Measurements from ENCODE around the gene CLVS2.
A peak's percentile ranks its signal among the peaks of the same experiment; 100 is the strongest.

Gene CLVS2, protein sequence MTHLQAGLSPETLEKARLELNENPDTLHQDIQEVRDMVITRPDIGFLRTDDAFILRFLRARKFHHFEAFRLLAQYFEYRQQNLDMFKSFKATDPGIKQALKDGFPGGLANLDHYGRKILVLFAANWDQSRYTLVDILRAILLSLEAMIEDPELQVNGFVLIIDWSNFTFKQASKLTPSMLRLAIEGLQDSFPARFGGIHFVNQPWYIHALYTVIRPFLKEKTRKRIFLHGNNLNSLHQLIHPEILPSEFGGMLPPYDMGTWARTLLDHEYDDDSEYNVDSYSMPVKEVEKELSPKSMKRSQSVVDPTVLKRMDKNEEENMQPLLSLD

DNA sequence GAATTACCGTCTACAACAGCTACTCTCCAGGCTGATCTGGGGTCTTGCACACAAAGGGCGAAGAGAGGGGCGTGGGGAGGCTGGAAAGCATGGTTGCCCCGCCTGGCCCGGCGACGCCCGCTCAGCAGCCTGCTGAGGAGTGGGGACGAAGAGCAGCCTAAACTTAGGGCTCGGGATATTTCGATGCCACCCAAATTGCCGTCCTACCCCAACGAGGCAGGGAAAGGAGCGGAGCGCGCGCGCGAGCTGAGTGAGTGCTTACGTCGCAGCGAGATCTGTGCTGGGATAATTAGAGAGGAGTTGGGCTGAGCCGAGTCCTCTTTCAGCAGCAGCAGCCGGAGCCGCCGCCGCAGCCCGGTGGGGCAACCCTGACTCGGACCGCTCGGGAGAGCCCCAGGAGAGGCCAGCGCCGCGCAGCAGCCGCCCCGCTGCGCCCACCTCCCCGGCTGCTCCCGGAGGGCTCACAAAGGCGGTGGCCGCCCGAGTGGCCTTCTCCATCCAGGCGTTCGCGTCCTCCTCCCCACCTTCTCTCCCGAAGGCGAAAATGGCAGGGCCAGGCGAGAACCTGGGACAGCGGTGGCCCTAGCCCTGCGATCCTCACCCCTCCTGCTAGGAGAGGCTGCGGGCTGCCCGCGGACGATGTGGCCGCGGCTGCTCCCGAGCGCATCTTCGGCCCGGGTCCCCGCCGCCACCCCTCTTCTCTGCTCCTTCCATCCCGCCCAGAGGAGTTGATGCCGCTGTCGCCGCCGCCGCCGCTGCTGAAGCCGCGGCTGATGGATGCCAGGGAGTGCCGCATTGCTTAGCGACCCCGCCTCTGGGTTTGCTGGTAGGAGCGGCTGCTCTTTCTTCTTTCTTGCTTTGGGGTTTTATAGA lies at the start of gene CLVS2:
Gene CLVS2 (plus strand): TSS at position 315 of the 873 bp plus-strand sequence. CDS start 1,543 bp downstream, outside the sequence.
- Histone ChIP-seq H3K27me3 (replicated peaks; ENCODE audit: insufficient read depth, low read length) (no peaks in the 10 kb centered on the region), H3K4me2 (ENCODE audit: low read depth, low read length) (no peak within 1 kb of the TSS), H3K27ac (ENCODE audit: low read length) (no peak within 1 kb of the TSS), H3F3A (ENCODE audit: insufficient read depth, low read length) (no peaks in the 10 kb centered on the region), H3K4me1 (ENCODE audit: low read length) (no peaks in the 10 kb centered on the region), H4K20me1 (ENCODE audit: insufficient read depth, low read length) (no peaks in the 10 kb centered on the region), H2AFZ (ENCODE audit: low read length) (no peak within 1 kb of the TSS), H3K9me2 (replicated peaks; ENCODE audit: insufficient read depth, low read length) (no peaks in the 10 kb centered on the region), H3K4me3 (ENCODE audit: low read length) (no peak within 1 kb of the TSS), H3K79me2 (ENCODE audit: low read length) (no peaks in the 10 kb centered on the region), H3K36me3 (replicated peaks; ENCODE audit: insufficient read depth, low read length) (no peaks in the 10 kb centered on the region), H3K9me3 (replicated peaks; ENCODE audit: insufficient read depth, low read length) (no peaks in the 10 kb centered on the region), H3K9ac (ENCODE audit: low read length) (no peak within 1 kb of the TSS)
- no peak for DNase-seq
- TF ChIP-seq EZH2 (optimal IDR thresholded peaks at IDR 0.05; ENCODE audit: low read depth, low read length) (no peak), EZH2phosphoT487 (IDR thresholded peaks at IDR 0.05; ENCODE audit: low read length) (no peak)
- TF ChIP-seq, protein P1, sequence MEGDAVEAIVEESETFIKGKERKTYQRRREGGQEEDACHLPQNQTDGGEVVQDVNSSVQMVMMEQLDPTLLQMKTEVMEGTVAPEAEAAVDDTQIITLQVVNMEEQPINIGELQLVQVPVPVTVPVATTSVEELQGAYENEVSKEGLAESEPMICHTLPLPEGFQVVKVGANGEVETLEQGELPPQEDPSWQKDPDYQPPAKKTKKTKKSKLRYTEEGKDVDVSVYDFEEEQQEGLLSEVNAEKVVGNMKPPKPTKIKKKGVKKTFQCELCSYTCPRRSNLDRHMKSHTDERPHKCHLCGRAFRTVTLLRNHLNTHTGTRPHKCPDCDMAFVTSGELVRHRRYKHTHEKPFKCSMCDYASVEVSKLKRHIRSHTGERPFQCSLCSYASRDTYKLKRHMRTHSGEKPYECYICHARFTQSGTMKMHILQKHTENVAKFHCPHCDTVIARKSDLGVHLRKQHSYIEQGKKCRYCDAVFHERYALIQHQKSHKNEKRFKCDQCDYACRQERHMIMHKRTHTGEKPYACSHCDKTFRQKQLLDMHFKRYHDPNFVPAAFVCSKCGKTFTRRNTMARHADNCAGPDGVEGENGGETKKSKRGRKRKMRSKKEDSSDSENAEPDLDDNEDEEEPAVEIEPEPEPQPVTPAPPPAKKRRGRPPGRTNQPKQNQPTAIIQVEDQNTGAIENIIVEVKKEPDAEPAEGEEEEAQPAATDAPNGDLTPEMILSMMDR (IDR thresholded peaks at IDR 0.05; ENCODE audit: low read length), result no peak

DNA sequence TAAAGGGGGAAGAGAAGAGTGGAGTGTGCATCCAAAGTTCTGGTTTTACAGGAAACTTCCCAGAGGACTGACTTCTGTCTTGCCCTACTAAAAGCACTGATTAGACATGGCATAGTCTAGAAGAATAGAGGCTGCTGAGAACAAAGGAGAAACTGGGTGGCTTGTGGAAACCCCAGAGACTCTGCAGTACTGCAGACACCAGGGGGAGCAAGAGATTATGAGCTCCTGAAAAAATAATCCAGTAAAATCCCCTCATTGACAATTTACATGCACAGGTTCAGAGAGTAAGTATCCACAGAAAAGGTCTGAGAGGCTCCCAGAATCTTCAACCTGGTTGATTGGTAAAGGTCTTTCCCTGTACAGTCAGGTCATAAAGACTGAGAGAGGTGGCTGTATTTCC lies 48.7 kb upstream of the CLVS2 start:
- no peak overlapping the region for H3K9ac ChIP-seq (ENCODE audit: low read length)
- H3K27me3 ChIP-seq (replicated peaks; ENCODE audit: insufficient read depth, low read length), result no peaks in the 10 kb centered on the region
- H3K27ac ChIP-seq (ENCODE audit: low read length), result no peak overlapping the region
- no peaks in the 10 kb centered on the region for H4K20me1 ChIP-seq (ENCODE audit: insufficient read depth, low read length)
- no peak overlapping the region for H3K4me3 ChIP-seq (ENCODE audit: low read length)
- H3K4me1 ChIP-seq (ENCODE audit: low read length), result no peaks in the 10 kb centered on the region
- no peaks in the 10 kb centered on the region for H3F3A ChIP-seq (ENCODE audit: insufficient read depth, low read length)
- no peaks in the 10 kb centered on the region for H3K9me3 ChIP-seq (replicated peaks; ENCODE audit: insufficient read depth, low read length)
- H3K36me3 ChIP-seq (replicated peaks; ENCODE audit: insufficient read depth, low read length), result no peaks in the 10 kb centered on the region
- no peaks in the 10 kb centered on the region for H3K9me2 ChIP-seq (replicated peaks; ENCODE audit: insufficient read depth, low read length)
- TF ChIP-seq, protein P1 (IDR thresholded peaks at IDR 0.05; ENCODE audit: low read length), result peak; percentile 59
- no peak for TF ChIP-seq EZH2phosphoT487 (IDR thresholded peaks at IDR 0.05; ENCODE audit: low read length)
- no peak overlapping the region for H3K4me2 ChIP-seq (ENCODE audit: low read depth, low read length)
- peak; percentile 7 for DNase-seq
- H2AFZ ChIP-seq (ENCODE audit: low read length), result no peak overlapping the region
- no peaks in the 10 kb centered on the region for H3K79me2 ChIP-seq (ENCODE audit: low read length)

DNA sequence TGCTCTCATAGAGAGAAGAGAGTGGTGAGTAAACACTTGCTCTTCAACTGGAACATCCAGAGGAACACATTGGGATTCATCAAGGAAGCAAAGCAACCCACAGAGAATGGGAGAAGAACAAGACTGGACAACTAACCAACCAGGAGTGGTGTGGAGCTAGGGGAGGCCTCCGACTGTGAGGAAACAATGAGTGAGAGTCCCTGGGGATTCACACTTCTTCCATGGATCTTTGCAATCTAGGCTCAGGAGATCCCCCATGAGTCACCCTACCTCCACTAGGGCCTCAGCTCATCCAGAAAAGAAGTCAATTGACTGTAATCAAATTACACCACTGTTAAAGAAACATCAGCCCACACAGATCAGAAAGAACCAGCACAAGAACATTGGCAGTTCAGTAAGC lies 42.3 kb upstream of the CLVS2 start:
- Histone ChIP-seq H4K20me1 (ENCODE audit: insufficient read depth, low read length) (no peaks in the 10 kb centered on the region), H3K79me2 (ENCODE audit: low read length) (no peaks in the 10 kb centered on the region), H3K9me3 (replicated peaks; ENCODE audit: insufficient read depth, low read length) (no peaks in the 10 kb centered on the region), H3F3A (ENCODE audit: insufficient read depth, low read length) (no peaks in the 10 kb centered on the region), H3K36me3 (replicated peaks; ENCODE audit: insufficient read depth, low read length) (no peaks in the 10 kb centered on the region), H3K4me3 (ENCODE audit: low read length) (no peak overlapping the region), H3K4me1 (ENCODE audit: low read length) (no peaks in the 10 kb centered on the region), H2AFZ (ENCODE audit: low read length) (no peak overlapping the region), H3K27me3 (replicated peaks; ENCODE audit: insufficient read depth, low read length) (no peaks in the 10 kb centered on the region), H3K4me2 (ENCODE audit: low read depth, low read length) (no peak overlapping the region), H3K9ac (ENCODE audit: low read length) (no peak overlapping the region), H3K27ac (ENCODE audit: low read length) (no peak overlapping the region), H3K9me2 (replicated peaks; ENCODE audit: insufficient read depth, low read length) (no peaks in the 10 kb centered on the region)
- TF ChIP-seq EZH2 (optimal IDR thresholded peaks at IDR 0.05; ENCODE audit: low read depth, low read length), result no peak
- no peak for DNase-seq

Measured in MM.1S (cell line).